Suprapubic skin (tissue), 4 donors: Measurements from ENCODE around the gene LHFPL3. TPM values are rescaled to one million over a fixed set of nuclear protein-coding genes. Genes with fewer than 3 reads are reported as not detected.
"Not testable (repeated sequence)": the region's sequence is repeated elsewhere in the genome, so short reads cannot be mapped to it uniquely, and the experiment has no call there.

Experiments
- DNase-seq, 2 donors: peaks; one replicate each; pipeline ENCODE4 v3.0.0-alpha.2; 2019; ENCODE audit warnings: low spot score in 2 of 2
- H3K27ac ChIP-seq: fragments of 200-600 bp; sonication (generic); one replicate; pipeline ENCODE4 v1.5.1; 2019
- H3K27me3 ChIP-seq: fragments of 200-600 bp; sonication (generic); one replicate; pipeline ENCODE4 v1.5.1; 2019
- H3K36me3 ChIP-seq: fragments of 200-600 bp; sonication (generic); one replicate; pipeline ENCODE4 v1.5.1; 2019
- H3K4me1 ChIP-seq: fragments of 200-600 bp; sonication (generic); one replicate; pipeline ENCODE4 v1.5.1; 2019
- H3K4me3 ChIP-seq: fragments of 200-600 bp; sonication (generic); one replicate; pipeline ENCODE4 v1.5.1; 2019; ENCODE audit warnings: mild to moderate bottlenecking
- H3K9me3 ChIP-seq: fragments of 200-600 bp; sonication (generic); one replicate; pipeline ENCODE4 v1.5.1; 2019
- CTCF ChIP-seq, 2 donors: fragments of 200-600 bp in 1 of 2; fragments of 450-650 bp in 1 of 2; sonication (generic) in 1 of 2; IDR thresholded peaks; one replicate each; pipeline ENCODE4 v1.5.1; 2016 to 2019; ENCODE audit warnings: antibody characterized with exemption in 2 of 2, mild to moderate bottlenecking in 1 of 2, moderate library complexity in 1 of 2
- EP300 ChIP-seq: sonication (generic); formaldehyde crosslinking; IDR thresholded peaks from one replicate; pipeline ENCODE4 v1.6.1; 2017; ENCODE audit warnings: antibody characterized with exemption
- POLR2A ChIP-seq, 2 donors: fragments of 450-650 bp; IDR thresholded peaks; one replicate each; pipeline ENCODE4 v1.6.1; 2017; ENCODE audit warnings: antibody characterized with exemption in 2 of 2, mild to moderate bottlenecking in 2 of 2, moderate library complexity in 2 of 2
- POLR2AphosphoS5 ChIP-seq, 3 donors: sonication (generic); formaldehyde crosslinking; IDR thresholded peaks; one replicate each; pipeline ENCODE4 v1.6.1; 2017; ENCODE audit warnings: antibody characterized with exemption in 3 of 3
- WGBS: methylation state at CpG from one replicate; pipeline ENCODE4 v1.1.5; 2018; 5-methylcytosine and 5-hydroxymethylcytosine counted together
- total RNA-seq, 4 donors: library from RNA; depleted of rRNA; stranded (reverse); fragments of >200 nt; gene quantifications; one replicate each; pipeline ENCODE4 v1.1.0, GENCODE V29; 2016

LHFPL3 gene
- total RNA-seq = not detected

- Histone ChIP-seq H3K4me1 (peaks cover 15% of the 10 kb centered on the region), H3K4me3 (peak within 1 kb of the TSS; percentile 33), H3K36me3 (no peaks in the 10 kb centered on the region), H3K9me3 (no peaks in the 10 kb centered on the region), H3K27me3 (peaks cover 49% of the 10 kb centered on the region), H3K27ac (no peak within 1 kb of the TSS)
- TF ChIP-seq POLR2A (IDR thresholded peaks at IDR 0.05) (no peak), EP300 (no peak), CTCF (IDR thresholded peaks at IDR 0.05) (no peak), POLR2AphosphoS5 (IDR thresholded peaks at IDR 0.05) (no peak)
- no peak for DNase-seq
- 6% methylated on average over 15 of the region's 62 CpGs for WGBS
Observed at GRCh38 chr7:104328296-104328969, at the start of gene LHFPL3. Gene LHFPL3, plus strand, starts transcription at chr7:104328603.

GRCh38 chr7:104281685-104282084 is 46.7 kb upstream of the LHFPL3 start:
- not testable (repeated sequence) for H3K4me3 ChIP-seq, H3K4me1 ChIP-seq, H3K27ac ChIP-seq, H3K27me3 ChIP-seq, DNase-seq, H3K9me3 ChIP-seq, H3K36me3 ChIP-seq
- 86% methylated on average over 2 of the region's 2 CpGs for WGBS

- WGBS = 7% methylated on average over 1 of the region's 1 CpG
- H3K36me3 ChIP-seq = no peaks in the 10 kb centered on the region
- H3K4me3 ChIP-seq = no peak overlapping the region
- TF ChIP-seq POLR2AphosphoS5 (IDR thresholded peaks at IDR 0.05) (no peak), CTCF (IDR thresholded peaks at IDR 0.05) (no peak), EP300 (no peak), POLR2A (IDR thresholded peaks at IDR 0.05) (no peak)
- H3K9me3 ChIP-seq = no peaks in the 10 kb centered on the region
- H3K4me1 ChIP-seq = no peaks in the 10 kb centered on the region
- DNase-seq = no peak
- H3K27ac ChIP-seq = no peak overlapping the region
- H3K27me3 ChIP-seq = no peaks in the 10 kb centered on the region
Observed at GRCh38 chr7:104286839-104287238, 41.6 kb upstream of the LHFPL3 start.

- WGBS = 97% methylated on average over 1 of the region's 1 CpG
- Histone ChIP-seq H3K27me3 (no peaks in the 10 kb centered on the region), H3K4me3 (no peak overlapping the region), H3K9me3 (no peaks in the 10 kb centered on the region), H3K4me1 (no peaks in the 10 kb centered on the region), H3K27ac (no peak overlapping the region), H3K36me3 (no peaks in the 10 kb centered on the region)
- TF ChIP-seq EP300 = no peak
- no peak for TF ChIP-seq POLR2A (IDR thresholded peaks at IDR 0.05)
- no peak for TF ChIP-seq POLR2AphosphoS5 (IDR thresholded peaks at IDR 0.05)
- TF ChIP-seq CTCF (IDR thresholded peaks at IDR 0.05) = no peak
- DNase-seq = no peak
Observed at GRCh38 chr7:104288137-104288536, 40.3 kb upstream of the LHFPL3 start.

GRCh38 chr7:104294291-104294690 is 34.1 kb upstream of the LHFPL3 start:
- Histone ChIP-seq H3K4me3 (no peak overlapping the region), H3K4me1 (no peaks in the 10 kb centered on the region), H3K9me3 (no peaks in the 10 kb centered on the region), H3K27ac (no peak overlapping the region), H3K27me3 (no peaks in the 10 kb centered on the region), H3K36me3 (no peaks in the 10 kb centered on the region)
- 68% methylated on average over 3 of the region's 3 CpGs for WGBS
- TF ChIP-seq CTCF (IDR thresholded peaks at IDR 0.05) (no peak), POLR2AphosphoS5 (IDR thresholded peaks at IDR 0.05) (no peak), POLR2A (IDR thresholded peaks at IDR 0.05) (no peak), EP300 (no peak)
- DNase-seq = no peak

- no peak for TF ChIP-seq EP300
- no peak for TF ChIP-seq POLR2AphosphoS5 (IDR thresholded peaks at IDR 0.05)
- TF ChIP-seq POLR2A (IDR thresholded peaks at IDR 0.05) = no peak
- TF ChIP-seq CTCF (IDR thresholded peaks at IDR 0.05) = no peak
- no peaks in the 10 kb centered on the region for H3K27me3 ChIP-seq
- 82% methylated on average over 3 of the region's 3 CpGs for WGBS
- no peaks in the 10 kb centered on the region for H3K9me3 ChIP-seq
- no peaks in the 10 kb centered on the region for H3K4me1 ChIP-seq
- no peak overlapping the region for H3K27ac ChIP-seq
- no peak for DNase-seq
- H3K36me3 ChIP-seq = no peaks in the 10 kb centered on the region
- no peak overlapping the region for H3K4me3 ChIP-seq
Observed at GRCh38 chr7:104296266-104296665, 32.1 kb upstream of the LHFPL3 start.
